Ovary (tissue), 10 donors: Measurements from ENCODE around the gene SCYGR1. TPM values are rescaled to one million over a fixed set of nuclear protein-coding genes. Genes with fewer than 3 reads are reported as not detected.
"Not testable (repeated sequence)": the region's sequence is repeated elsewhere in the genome, so short reads cannot be mapped to it uniquely, and the experiment has no call there.

Experiments
- DNase-seq, 5 donors: peaks; one replicate each; pipeline ENCODE4 v3.0.0-alpha.2; 2019 to 2020
- H3K27ac ChIP-seq, 2 donors: fragments of 200-600 bp; one replicate each; pipeline versions ENCODE4 v1.5.1 to v1.8.0; 2019 to 2022
- H3K27me3 ChIP-seq: fragments of 200-600 bp; one replicate; pipeline ENCODE4 v1.8.0; 2022
- H3K36me3 ChIP-seq: fragments of 200-600 bp; sonication (generic); one replicate; pipeline ENCODE4 v1.5.1; 2019
- H3K4me1 ChIP-seq: one replicate; pipeline ENCODE4 v1.8.1; 2013; ENCODE audit warnings: mild to moderate bottlenecking, moderate library complexity; ENCODE audit not compliant: insufficient read depth
- H3K4me3 ChIP-seq: fragments of 200-600 bp; sonication (generic); one replicate; pipeline ENCODE4 v1.5.1; 2017
- H3K9me3 ChIP-seq, 2 donors: fragments of 200-600 bp in 1 of 2; sonication (generic) in 1 of 2; one replicate each; pipeline versions ENCODE4 v1.5.1 to v1.8.1; 2013 to 2019; ENCODE audit warnings: mild to moderate bottlenecking in 1 of 2, moderate library complexity in 1 of 2
- EP300 ChIP-seq: sonication (generic); formaldehyde crosslinking; IDR thresholded peaks from one replicate; pipeline ENCODE4 v1.6.1; 2017; ENCODE audit warnings: antibody characterized with exemption
- POLR2A ChIP-seq: fragments of 450-650 bp; IDR thresholded peaks from one replicate; pipeline ENCODE4 v1.6.1; 2017; ENCODE audit warnings: antibody characterized with exemption, mild to moderate bottlenecking, moderate library complexity
- WGBS, 3 donors: extraction: QIAGEN DNeasy Blood & Tissue Kit in 1 of 3; methylation state at CpG; one replicate each; pipeline versions ENCODE4 v1.1.5 to v1.1.7; 2013 to 2017; 5-methylcytosine and 5-hydroxymethylcytosine counted together
- intact Hi-C, 4 donors: fragments of 100-400 bp; cut with DNase I; formaldehyde crosslinking; loops; one replicate each; pipeline versions ENCODE4 v1.11.0 to v1.15.1; 2022 to 2023
- long read RNA-seq, 3 donors: library from polyadenylated mRNA in 2 of 3; unstranded in 2 of 3; transcript quantifications; one replicate each; pipeline ENCODE4 v2.0.0 and lab custom pipeline, GENCODE V29; 2021 to 2026
- polyA plus RNA-seq, 2 donors: library from polyadenylated mRNA; stranded (reverse); fragments of 200-250 nt in 1 of 2; fragments of 350-450 nt in 1 of 2; fragmentation: Illumina TruSeq in 1 of 2; extraction: RNeasy Lipid Tissue Mini Kit (QIAGEN cat#74804) in 1 of 2; gene quantifications; one replicate each; pipeline ENCODE4 v1.2.3, GENCODE V29; 2013 to 2014
- total RNA-seq, 7 donors: library from RNA; depleted of rRNA in 2 of 7; stranded (reverse); fragments of >200 nt in 2 of 7; fragmentation: NEBNext Ultra II Directional in 3 of 7; extraction: Animal tissue kit (Norgen Biotek cat#: 25700) in 3 of 7; gene quantifications; one replicate each; pipeline versions ENCODE4 v1.1.0 to v1.2.4, GENCODE V29; 2016 to 2023
- TF ChIP-seq, protein P1 (sequence below), 3 donors: fragments of 450-650 bp in 2 of 3; fragments of 200-600 bp in 1 of 3; IDR thresholded peaks; one replicate each; pipeline versions ENCODE4 v1.5.1 to v1.8.0; 2016 to 2022; ENCODE audit warnings: antibody characterized with exemption in 3 of 3, mild to moderate bottlenecking in 1 of 3
- donor health status: DM: no; HTN: no; CAD: no; lungs with moderate emphysema.
- donor health status: DM: no; HTN: no; CAD: no.
- donor health status: Bipolar disorder and iron deficiency.
- donor health status: DM: yes; HTN: yes; CAD: no.
- donor health status: DM: no; HTN: no; CAD: no.
- donor health status: DM: yes; HTN: yes; CAD: no.

Gene SCYGR1, protein sequence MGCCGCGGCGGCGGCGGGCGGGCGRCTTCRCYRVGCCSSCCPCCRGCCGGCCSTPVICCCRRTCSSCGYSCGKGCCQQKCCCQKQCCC
- total RNA-seq (not detected), polyA plus RNA-seq (not detected)
- long read RNA-seq, donor 1, result 0 reads
- long read RNA-seq, donor 2, result 0 reads
- long read RNA-seq, donor 3, result 0 reads

DNA sequence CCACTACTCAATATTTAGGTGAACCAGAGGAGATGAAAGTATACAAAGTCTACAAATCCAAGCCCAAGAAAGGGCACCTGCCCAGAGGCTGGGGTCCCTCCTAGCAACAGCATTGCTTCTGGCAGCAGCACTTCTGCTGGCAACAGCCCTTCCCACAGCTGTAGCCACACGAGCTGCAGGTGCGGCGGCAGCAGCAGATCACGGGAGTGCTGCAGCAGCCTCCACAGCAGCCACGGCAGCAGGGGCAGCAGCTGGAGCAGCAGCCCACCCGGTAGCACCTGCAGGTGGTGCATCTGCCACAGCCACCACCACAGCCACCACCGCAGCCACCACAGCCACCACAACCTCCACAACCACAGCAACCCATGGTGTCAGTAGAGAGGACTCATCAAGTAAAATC lies at the start of gene SCYGR1:
Gene SCYGR1, minus strand, starts transcription at position 367 of the 400 bp plus-strand sequence. Its CDS starts 0 bp downstream, at position 367.
- DNase-seq, H3K9me3 ChIP-seq, H3K36me3 ChIP-seq, intact Hi-C loops, H3K27ac ChIP-seq, H3K4me3 ChIP-seq, H3K27me3 ChIP-seq, H3K4me1 ChIP-seq: not testable (repeated sequence)
- WGBS, 3 donors, result 66 to 89% (median 81%) methylated on average over 7 of the region's 7 CpGs

DNA sequence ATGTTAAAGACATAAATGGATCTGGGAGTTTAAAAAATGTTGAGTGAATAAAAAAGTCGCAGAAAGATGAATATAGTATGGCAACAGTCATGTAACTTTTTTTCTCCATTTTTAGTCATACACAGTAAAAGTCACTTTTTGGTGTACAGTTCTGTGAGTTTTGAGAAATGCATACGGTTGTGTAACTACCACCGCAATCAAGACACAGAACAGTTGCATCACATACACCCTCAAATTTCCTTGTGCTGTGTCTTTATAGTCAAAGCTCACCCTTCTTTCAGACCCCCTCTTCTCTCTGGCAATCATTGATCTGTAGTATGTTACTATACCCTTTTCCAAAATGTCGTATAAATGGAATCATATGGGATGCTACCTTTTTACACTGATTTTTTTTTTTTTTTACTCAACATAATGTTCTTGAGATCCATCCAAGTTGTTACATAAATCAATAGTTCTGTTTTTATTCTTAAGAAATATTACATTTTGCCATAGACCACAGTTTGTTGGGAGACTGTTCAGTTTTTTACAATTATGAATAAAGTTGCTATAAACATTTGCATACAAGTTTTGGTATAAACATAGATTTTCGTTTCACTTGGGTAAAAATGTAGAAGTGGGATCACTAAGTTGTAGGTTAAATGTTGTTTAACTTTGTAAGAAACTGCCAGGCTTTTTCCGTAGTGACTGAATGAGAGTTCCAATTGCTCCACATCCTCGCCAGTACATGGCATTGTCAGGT lies 48.9 kb upstream of the SCYGR1 start:
- no peaks in the 10 kb centered on the region for H3K27me3 ChIP-seq
- 78 to 83% (median 80%) methylated on average over 7 of the region's 7 CpGs for WGBS, 3 donors
- intact Hi-C loops, result no loop called here

DNA sequence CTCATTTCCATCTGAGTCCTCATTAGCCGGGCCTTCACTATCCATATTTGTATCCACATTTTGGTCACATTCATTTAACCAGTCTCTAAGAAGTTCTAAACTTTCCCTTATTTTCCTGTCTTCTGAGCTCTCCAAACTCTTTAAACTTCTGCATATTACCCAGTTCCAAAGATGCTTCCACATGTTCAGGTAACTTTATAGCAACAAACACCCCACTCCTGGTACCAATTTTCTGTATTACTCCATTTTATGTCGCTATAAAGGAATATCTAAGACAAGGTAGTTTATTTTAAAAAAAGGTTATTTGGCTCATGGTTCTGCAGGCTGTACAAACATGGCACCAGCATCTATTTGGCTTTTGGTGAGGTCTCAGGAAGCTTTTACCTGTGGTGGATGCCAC lies 45.4 kb upstream of the SCYGR1 start:
- Histone ChIP-seq H3K36me3 (no peaks in the 10 kb centered on the region), H3K27me3 (no peaks in the 10 kb centered on the region), H3K27ac (no peak overlapping the region), H3K4me3 (no peak overlapping the region), H3K9me3 (no peaks in the 10 kb centered on the region), H3K4me1 (no peaks in the 10 kb centered on the region)
- DNase-seq, result no peak
- WGBS, 3 donors, result 84 to 91% (median 87%) methylated on average over 2 of the region's 2 CpGs
- intact Hi-C loops, result no loop called here
- TF ChIP-seq, protein P1, sequence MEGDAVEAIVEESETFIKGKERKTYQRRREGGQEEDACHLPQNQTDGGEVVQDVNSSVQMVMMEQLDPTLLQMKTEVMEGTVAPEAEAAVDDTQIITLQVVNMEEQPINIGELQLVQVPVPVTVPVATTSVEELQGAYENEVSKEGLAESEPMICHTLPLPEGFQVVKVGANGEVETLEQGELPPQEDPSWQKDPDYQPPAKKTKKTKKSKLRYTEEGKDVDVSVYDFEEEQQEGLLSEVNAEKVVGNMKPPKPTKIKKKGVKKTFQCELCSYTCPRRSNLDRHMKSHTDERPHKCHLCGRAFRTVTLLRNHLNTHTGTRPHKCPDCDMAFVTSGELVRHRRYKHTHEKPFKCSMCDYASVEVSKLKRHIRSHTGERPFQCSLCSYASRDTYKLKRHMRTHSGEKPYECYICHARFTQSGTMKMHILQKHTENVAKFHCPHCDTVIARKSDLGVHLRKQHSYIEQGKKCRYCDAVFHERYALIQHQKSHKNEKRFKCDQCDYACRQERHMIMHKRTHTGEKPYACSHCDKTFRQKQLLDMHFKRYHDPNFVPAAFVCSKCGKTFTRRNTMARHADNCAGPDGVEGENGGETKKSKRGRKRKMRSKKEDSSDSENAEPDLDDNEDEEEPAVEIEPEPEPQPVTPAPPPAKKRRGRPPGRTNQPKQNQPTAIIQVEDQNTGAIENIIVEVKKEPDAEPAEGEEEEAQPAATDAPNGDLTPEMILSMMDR (IDR thresholded peaks at IDR 0.05), result no peak
- no peak for TF ChIP-seq POLR2A
- TF ChIP-seq EP300, result no peak

More for the DNA sequence above, 48.9 kb upstream of the SCYGR1 start:
- no peak overlapping the region for H3K4me3 ChIP-seq
- H3K27ac ChIP-seq, result no peak overlapping the region
- no peaks in the 10 kb centered on the region for H3K36me3 ChIP-seq
- TF ChIP-seq EP300, result no peak
- TF ChIP-seq, protein P1 (IDR thresholded peaks at IDR 0.05), result no peak
- H3K9me3 ChIP-seq, result no peaks in the 10 kb centered on the region
- DNase-seq, result no peak
- H3K4me1 ChIP-seq, result no peaks in the 10 kb centered on the region

DNA sequence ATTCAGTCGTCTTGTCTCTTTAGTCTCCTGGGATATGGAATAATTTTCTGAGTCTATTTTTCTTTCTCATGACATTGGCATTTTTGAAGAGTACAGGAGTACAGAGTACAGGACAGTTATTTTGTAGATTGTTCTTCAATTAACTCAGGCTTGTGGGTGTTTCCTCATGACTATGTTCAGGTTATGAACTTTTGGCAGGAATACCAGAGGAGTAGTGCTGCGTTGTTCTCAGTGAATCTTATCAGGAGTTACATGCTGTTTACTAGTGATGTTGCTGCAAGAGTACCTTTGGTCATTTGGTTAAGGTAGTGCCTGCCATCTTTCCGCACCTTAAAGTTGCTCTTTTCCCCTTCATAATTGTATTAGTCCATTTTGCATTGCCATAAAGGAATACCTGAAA lies 42.9 kb upstream of the SCYGR1 start:
- TF ChIP-seq, protein P1 (IDR thresholded peaks at IDR 0.05), result no peak
- TF ChIP-seq EP300, result no peak
- no peak for TF ChIP-seq POLR2A
- Histone ChIP-seq H3K27ac (no peak overlapping the region), H3K9me3 (no peaks in the 10 kb centered on the region), H3K4me3 (no peak overlapping the region), H3K4me1 (no peaks in the 10 kb centered on the region), H3K36me3 (no peaks in the 10 kb centered on the region), H3K27me3 (no peaks in the 10 kb centered on the region)
- intact Hi-C loops, result no loop called here
- 57 to 65% (median 58%) methylated on average over 3 of the region's 3 CpGs for WGBS, 3 donors
- no peak for DNase-seq

DNA sequence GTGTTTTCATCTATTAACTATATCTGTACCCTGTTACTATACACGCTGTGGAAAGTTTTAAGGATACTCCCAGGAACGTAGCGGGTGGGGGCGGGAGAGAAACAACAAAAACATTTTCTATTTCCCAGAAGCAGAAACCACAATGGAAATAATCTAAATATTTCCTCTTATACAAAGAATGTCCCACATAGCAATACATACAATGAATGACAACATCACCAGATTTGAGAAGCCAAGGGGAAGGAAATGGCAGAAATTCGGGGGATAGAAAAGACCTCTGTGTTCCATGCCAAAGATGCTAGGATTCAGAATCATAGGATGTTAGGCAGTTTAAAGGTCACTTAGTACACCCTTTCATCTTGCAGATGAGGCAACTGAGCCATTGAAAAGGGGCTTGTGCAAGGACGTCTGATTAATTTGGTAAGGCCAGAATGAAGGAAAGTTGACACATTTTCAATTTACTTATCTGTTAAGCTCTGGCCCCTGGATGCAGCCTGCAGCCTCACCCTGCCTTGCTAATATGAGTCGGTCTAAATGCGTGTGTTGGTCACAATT lies 41.1 kb upstream of the SCYGR1 start:
- no peaks in the 10 kb centered on the region for H3K27me3 ChIP-seq
- no peaks in the 10 kb centered on the region for H3K36me3 ChIP-seq
- no peaks in the 10 kb centered on the region for H3K9me3 ChIP-seq
- H3K4me1 ChIP-seq, result no peaks in the 10 kb centered on the region
- WGBS, 3 donors, result 51 to 60% (median 53%) methylated on average over 8 of the region's 8 CpGs
- H3K27ac ChIP-seq, result no peak overlapping the region
- H3K4me3 ChIP-seq, result no peak overlapping the region
- intact Hi-C loops, result no loop called here
- TF ChIP-seq POLR2A, result no peak
- TF ChIP-seq EP300, result no peak
- TF ChIP-seq, protein P1 (IDR thresholded peaks at IDR 0.05), result no peak
- no peak for DNase-seq
